H1 (cell line): ENCODE data around the gene KLF13. TPM values are rescaled to one million over a fixed set of nuclear protein-coding genes. Genes with fewer than 3 reads are reported as not detected.

Experiments
- ATF2 ChIP-seq: IDR thresholded peaks from 2 replicates; pipeline ENCODE4 v1.6.1; 2012; ENCODE audit warnings: low read length, inconsistent platforms
- CBX8 ChIP-seq: fragments of 300-800, 300-1000 bp; sonication (generic); IDR thresholded peaks from 2 replicates; pipeline ENCODE4 v1.7.1; 2016; ENCODE audit warnings: low read depth, low read length, borderline replicate concordance
- JUN ChIP-seq: IDR thresholded peaks from 2 replicates; pipeline ENCODE4 v1.6.1; 2011; ENCODE audit warnings: low read depth, mild to moderate bottlenecking, improper control_type of control experiment, low read length
- KDM4A ChIP-seq: IDR thresholded peaks from one replicate; pipeline ENCODE4 v1.7.1; 2012; ENCODE audit warnings: low read depth, mild to moderate bottlenecking, moderate library complexity, low read length, inconsistent platforms; ENCODE audit not compliant: severe bottlenecking
- SIX5 ChIP-seq: IDR thresholded peaks from 2 replicates; pipeline ENCODE4 v1.6.1; 2011; ENCODE audit warnings: mild to moderate bottlenecking, low read depth, low read length
- SP1 ChIP-seq: IDR thresholded peaks from 2 replicates; pipeline ENCODE4 v1.6.1; 2011; ENCODE audit warnings: low read depth, low read length
- polyA plus RNA-seq, 7 experiments: library from polyadenylated mRNA; depleted of rRNA in 3 of 7; stranded (reverse) in 5 of 7; unstranded in 2 of 7; fragments of >200 nt in 5 of 7; fragments of 200-250 nt in 2 of 7; gene quantifications; 1 replicate in 5 of 7; 2 replicates in 1 of 7; 4 replicates in 1 of 7; pipeline versions ENCODE4 v1.2.1 to v1.2.3, GENCODE V29; 2011 to 2013; ENCODE audit warnings: missing spikeins in 2 of 7, mixed read lengths in 2 of 7
- total RNA-seq: library from RNA; stranded (reverse); fragmentation: NEBNext Ultra II Directional; extraction: Animal tissue kit (Norgen Biotek cat#: 25700); gene quantifications from 2 replicates; pipeline ENCODE4 v1.2.1, GENCODE V29; 2021

Gene KLF13
- total and polyA plus RNA-seq, 2 of the 8 experiments (the other 6 are each of a cell fraction or from before 2014, with no cell fraction given), result 18.3 to 33.4 TPM

DNA sequence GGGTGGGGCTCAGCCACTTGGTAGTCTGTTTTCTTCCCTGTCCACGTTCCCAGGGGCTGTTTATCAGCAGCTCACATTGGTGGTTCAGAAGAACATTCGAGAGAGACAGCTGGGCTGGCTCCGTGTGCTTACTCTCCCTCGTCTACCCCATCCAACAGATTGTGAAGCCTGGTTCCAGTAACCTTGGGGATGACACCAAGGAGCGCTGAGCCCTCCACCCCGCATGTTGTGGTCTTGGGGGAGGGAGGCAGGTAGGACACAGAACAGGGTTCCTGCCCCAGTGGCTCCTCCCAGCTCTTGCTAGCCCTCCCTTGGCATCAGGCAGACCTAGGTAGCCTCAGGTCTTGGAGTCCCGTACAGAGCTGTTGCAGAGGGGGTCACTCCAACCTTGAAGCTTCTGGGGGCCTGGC, 33.1 kb downstream of the KLF13 start (continued):
- TF ChIP-seq SP1 (no peak), SIX5 (no peak), CBX8 (no peak), KDM4A (no peak), JUN (no peak), ATF2 (no peak)
